OCI-LY7 (cell line): ENCODE results near the gene ELAVL4.

ENCODE experiments used
- EZH2phosphoT487 ChIP-seq: fragments of 200-600 bp; sonication (generic); IDR thresholded peaks from 2 replicates; pipeline ENCODE4 v1.6.1; 2018; ENCODE audit warnings: low read depth, borderline replicate concordance, mild to moderate bottlenecking, mixed run types, antibody characterized with exemption, low read length, moderate library complexity, mixed read lengths
- TF ChIP-seq, protein P1 (sequence below): fragments of 200-600 bp; sonication (generic); conservative IDR thresholded peaks from 2 replicates; pipeline ENCODE4 v1.5.1; 2014; ENCODE audit warnings: mild to moderate bottlenecking, antibody characterized with exemption, low read length, moderate library complexity, mixed read lengths

DNA sequence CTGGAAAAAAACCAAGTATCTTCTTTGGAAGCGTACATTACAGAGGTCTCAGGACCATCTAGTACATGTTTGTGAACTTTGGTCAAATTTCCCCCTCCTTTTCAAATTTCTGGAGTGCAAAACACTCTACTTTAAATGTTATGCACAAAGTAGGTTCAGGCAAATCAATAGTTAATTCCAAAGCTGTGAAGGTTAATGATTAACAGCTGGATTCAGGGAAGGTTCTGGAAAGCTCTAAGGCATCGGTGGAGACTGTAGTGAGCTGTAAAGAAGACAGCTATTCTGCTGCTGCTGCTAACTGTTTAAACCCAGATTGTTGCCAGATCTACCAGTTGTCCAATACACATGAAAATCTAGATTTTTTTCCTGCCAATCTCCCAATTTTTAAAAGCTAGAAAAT is 70.9 kb downstream of the ELAVL4 start:
- TF ChIP-seq, protein P1, sequence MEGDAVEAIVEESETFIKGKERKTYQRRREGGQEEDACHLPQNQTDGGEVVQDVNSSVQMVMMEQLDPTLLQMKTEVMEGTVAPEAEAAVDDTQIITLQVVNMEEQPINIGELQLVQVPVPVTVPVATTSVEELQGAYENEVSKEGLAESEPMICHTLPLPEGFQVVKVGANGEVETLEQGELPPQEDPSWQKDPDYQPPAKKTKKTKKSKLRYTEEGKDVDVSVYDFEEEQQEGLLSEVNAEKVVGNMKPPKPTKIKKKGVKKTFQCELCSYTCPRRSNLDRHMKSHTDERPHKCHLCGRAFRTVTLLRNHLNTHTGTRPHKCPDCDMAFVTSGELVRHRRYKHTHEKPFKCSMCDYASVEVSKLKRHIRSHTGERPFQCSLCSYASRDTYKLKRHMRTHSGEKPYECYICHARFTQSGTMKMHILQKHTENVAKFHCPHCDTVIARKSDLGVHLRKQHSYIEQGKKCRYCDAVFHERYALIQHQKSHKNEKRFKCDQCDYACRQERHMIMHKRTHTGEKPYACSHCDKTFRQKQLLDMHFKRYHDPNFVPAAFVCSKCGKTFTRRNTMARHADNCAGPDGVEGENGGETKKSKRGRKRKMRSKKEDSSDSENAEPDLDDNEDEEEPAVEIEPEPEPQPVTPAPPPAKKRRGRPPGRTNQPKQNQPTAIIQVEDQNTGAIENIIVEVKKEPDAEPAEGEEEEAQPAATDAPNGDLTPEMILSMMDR = no peak
- no peak for TF ChIP-seq EZH2phosphoT487
